ENCODE data around the gene FGF3. TPM values are rescaled to one million over a fixed set of nuclear protein-coding genes. Genes with fewer than 3 reads are reported as not detected.

The FGF3 gene
- total RNA-seq, 1 donor from 2014 or later, result not detected

- intact Hi-C loops (cut with micrococcal nuclease), result no loop called here
- no peaks in the 10 kb centered on the region for H3K9me3 Mint-ChIP-seq
- DNase-seq (ENCODE audit: low spot score), result no peak
- no peak overlapping the region for H3K27ac Mint-ChIP-seq
- H3K36me3 Mint-ChIP-seq (ENCODE audit: low read depth), result no peaks in the 10 kb centered on the region
- no peaks in the 10 kb centered on the region for H3K4me1 Mint-ChIP-seq (ENCODE audit: low read depth)
- peaks cover 12% of the 10 kb centered on the region for H3K27me3 Mint-ChIP-seq (ENCODE audit: low read depth)
- no peak overlapping the region for H3K4me3 Mint-ChIP-seq (ENCODE audit: low read depth)
These were observed 41.7 kb upstream of the FGF3 start for GRCh38 chr11:69860796-69861445.

- Mint-ChIP-seq H3K36me3 (ENCODE audit: low read depth) (no peaks in the 10 kb centered on the region), H3K27ac (no peak overlapping the region), H3K27me3 (ENCODE audit: low read depth) (peaks cover 12% of the 10 kb centered on the region), H3K4me1 (ENCODE audit: low read depth) (no peaks in the 10 kb centered on the region), H3K4me3 (ENCODE audit: low read depth) (no peak overlapping the region), H3K9me3 (no peaks in the 10 kb centered on the region)
- no peak for DNase-seq (ENCODE audit: low spot score)
- intact Hi-C loops (cut with micrococcal nuclease), result no loop called here
These were observed 41.0 kb upstream of the FGF3 start for GRCh38 chr11:69860244-69860643.

GRCh38 chr11:69859275-69859934, 40.2 kb upstream of the FGF3 start:
- H3K4me3 Mint-ChIP-seq (ENCODE audit: low read depth), result no peak overlapping the region
- no peaks in the 10 kb centered on the region for H3K9me3 Mint-ChIP-seq
- intact Hi-C loops (cut with micrococcal nuclease), result no loop called here
- H3K36me3 Mint-ChIP-seq (ENCODE audit: low read depth), result no peaks in the 10 kb centered on the region
- DNase-seq (ENCODE audit: low spot score), result no peak
- H3K27ac Mint-ChIP-seq, result no peak overlapping the region
- H3K27me3 Mint-ChIP-seq (ENCODE audit: low read depth), result peaks cover 14% of the 10 kb centered on the region
- H3K4me1 Mint-ChIP-seq (ENCODE audit: low read depth), result peaks cover 3% of the 10 kb centered on the region

- Mint-ChIP-seq H3K4me3 (ENCODE audit: low read depth) (no peak overlapping the region), H3K9me3 (no peaks in the 10 kb centered on the region), H3K4me1 (ENCODE audit: low read depth) (peaks cover 3% of the 10 kb centered on the region), H3K27ac (no peak overlapping the region), H3K36me3 (ENCODE audit: low read depth) (no peaks in the 10 kb centered on the region), H3K27me3 (ENCODE audit: low read depth) (peaks cover 20% of the 10 kb centered on the region)
- DNase-seq (ENCODE audit: low spot score), result no peak
- intact Hi-C loops (cut with micrococcal nuclease), result no loop called here
These were observed 36.2 kb upstream of the FGF3 start for GRCh38 chr11:69855421-69855820.

- intact Hi-C loops (cut with micrococcal nuclease), result no loop called here
- no peak for DNase-seq (ENCODE audit: low spot score)
- peaks cover 22% of the 10 kb centered on the region for H3K27me3 Mint-ChIP-seq (ENCODE audit: low read depth)
These were observed 35.5 kb upstream of the FGF3 start for GRCh38 chr11:69854713-69855112.

GRCh38 chr11:69852056-69852455, 32.8 kb upstream of the FGF3 start:
- intact Hi-C loops (cut with micrococcal nuclease), result no loop called here
- H3K27me3 Mint-ChIP-seq (ENCODE audit: low read depth), result peaks cover 16% of the 10 kb centered on the region
- no peak overlapping the region for H3K27ac Mint-ChIP-seq
- H3K36me3 Mint-ChIP-seq (ENCODE audit: low read depth), result no peaks in the 10 kb centered on the region
- no peak for DNase-seq (ENCODE audit: low spot score)
- peaks cover 3% of the 10 kb centered on the region for H3K4me1 Mint-ChIP-seq (ENCODE audit: low read depth)
- H3K4me3 Mint-ChIP-seq (ENCODE audit: low read depth), result no peak overlapping the region
- no peaks in the 10 kb centered on the region for H3K9me3 Mint-ChIP-seq

More at GRCh38 chr11:69854713-69855112, 35.5 kb upstream of the FGF3 start:
- H3K27ac Mint-ChIP-seq, result no peak overlapping the region
- H3K4me1 Mint-ChIP-seq (ENCODE audit: low read depth), result peaks cover 3% of the 10 kb centered on the region
- no peak overlapping the region for H3K4me3 Mint-ChIP-seq (ENCODE audit: low read depth)
- no peaks in the 10 kb centered on the region for H3K9me3 Mint-ChIP-seq
- no peaks in the 10 kb centered on the region for H3K36me3 Mint-ChIP-seq (ENCODE audit: low read depth)

- Mint-ChIP-seq H3K4me1 (ENCODE audit: low read depth) (no peaks in the 10 kb centered on the region), H3K36me3 (ENCODE audit: low read depth) (no peaks in the 10 kb centered on the region), H3K27ac (no peak overlapping the region), H3K27me3 (ENCODE audit: low read depth) (peaks cover 11% of the 10 kb centered on the region), H3K4me3 (ENCODE audit: low read depth) (no peak overlapping the region), H3K9me3 (no peaks in the 10 kb centered on the region)
- intact Hi-C loops (cut with micrococcal nuclease), result no loop called here
- DNase-seq (ENCODE audit: low spot score), result no peak
These were observed 29.0 kb upstream of the FGF3 start for GRCh38 chr11:69848201-69848600.

- intact Hi-C loops (cut with micrococcal nuclease), result no loop called here
- no peaks in the 10 kb centered on the region for H3K9me3 Mint-ChIP-seq
- no peak overlapping the region for H3K4me3 Mint-ChIP-seq (ENCODE audit: low read depth)
- no peaks in the 10 kb centered on the region for H3K4me1 Mint-ChIP-seq (ENCODE audit: low read depth)
- DNase-seq (ENCODE audit: low spot score), result no peak
- no peaks in the 10 kb centered on the region for H3K36me3 Mint-ChIP-seq (ENCODE audit: low read depth)
- peaks cover 3% of the 10 kb centered on the region for H3K27me3 Mint-ChIP-seq (ENCODE audit: low read depth)
- no peak overlapping the region for H3K27ac Mint-ChIP-seq
These were observed 25.2 kb upstream of the FGF3 start for GRCh38 chr11:69844396-69844795.

- Mint-ChIP-seq H3K36me3 (ENCODE audit: low read depth) (no peaks in the 10 kb centered on the region), H3K4me3 (ENCODE audit: low read depth) (no peak overlapping the region), H3K9me3 (no peaks in the 10 kb centered on the region), H3K27me3 (ENCODE audit: low read depth) (no peaks in the 10 kb centered on the region), H3K4me1 (ENCODE audit: low read depth) (no peaks in the 10 kb centered on the region), H3K27ac (no peak overlapping the region)
- no peak for DNase-seq (ENCODE audit: low spot score)
- intact Hi-C loops (cut with micrococcal nuclease), result no loop called here
These were observed 24.3 kb upstream of the FGF3 start for GRCh38 chr11:69843529-69843921.

GRCh38 chr11:69842746-69843528, 23.7 kb upstream of the FGF3 start:
- Mint-ChIP-seq H3K36me3 (ENCODE audit: low read depth) (no peaks in the 10 kb centered on the region), H3K9me3 (no peaks in the 10 kb centered on the region), H3K27me3 (ENCODE audit: low read depth) (no peaks in the 10 kb centered on the region), H3K27ac (no peak overlapping the region), H3K4me1 (ENCODE audit: low read depth) (no peaks in the 10 kb centered on the region), H3K4me3 (ENCODE audit: low read depth) (no peak overlapping the region)
- intact Hi-C loops (cut with micrococcal nuclease), result no loop called here
- DNase-seq (ENCODE audit: low spot score), result no peak

- H3K27ac Mint-ChIP-seq, result no peak overlapping the region
- H3K27me3 Mint-ChIP-seq (ENCODE audit: low read depth), result no peaks in the 10 kb centered on the region
- H3K4me1 Mint-ChIP-seq (ENCODE audit: low read depth), result no peaks in the 10 kb centered on the region
- intact Hi-C loops (cut with micrococcal nuclease), result no loop called here
- DNase-seq (ENCODE audit: low spot score), result no peak
- no peak overlapping the region for H3K4me3 Mint-ChIP-seq (ENCODE audit: low read depth)
- H3K9me3 Mint-ChIP-seq, result no peaks in the 10 kb centered on the region
- H3K36me3 Mint-ChIP-seq (ENCODE audit: low read depth), result no peaks in the 10 kb centered on the region
These were observed 22.9 kb upstream of the FGF3 start for GRCh38 chr11:69841859-69842698.

GRCh38 chr11:69841170-69841858, 22.1 kb upstream of the FGF3 start:
- Mint-ChIP-seq H3K4me1 (ENCODE audit: low read depth) (no peaks in the 10 kb centered on the region), H3K36me3 (ENCODE audit: low read depth) (no peaks in the 10 kb centered on the region), H3K9me3 (no peaks in the 10 kb centered on the region), H3K4me3 (ENCODE audit: low read depth) (no peak overlapping the region), H3K27me3 (ENCODE audit: low read depth) (peaks cover under 1% of the 10 kb centered on the region), H3K27ac (no peak overlapping the region)
- intact Hi-C loops (cut with micrococcal nuclease), result no loop called here
- DNase-seq (ENCODE audit: low spot score), result no peak
